ENCODE measurements around the gene TMEM72.

- TF ChIP-seq EZH2 (IDR thresholded peaks at IDR 0.05) (no peak), POLR2AphosphoS5 (IDR thresholded peaks at IDR 0.05; ENCODE audit: borderline replicate concordance, low read depth, low read length) (no peak), FOXP2 (optimal IDR thresholded peaks at IDR 0.05; ENCODE audit: control extremely low read depth, extremely low read length, insufficient read depth) (no peak)
Observed at GRCh38 chr10:44878706-44879530, 32.2 kb upstream of the TMEM72 start.
